HepG2 (cell line): ENCODE data around the gene ZNF578. TPM values are rescaled to one million over a fixed set of nuclear protein-coding genes. Genes with fewer than 3 reads are reported as not detected.

ENCODE experiments used
- PLRG1 ChIP-seq: fragments of 450-650 bp; conservative IDR thresholded peaks from 2 replicates; pipeline ENCODE4 v1.6.1; 2016
- RAD21 ChIP-seq: fragments of 450-650 bp; formaldehyde crosslinking; IDR thresholded peaks from 2 replicates; pipeline ENCODE4 v1.5.0; 2020; ENCODE audit warnings: mild to moderate bottlenecking
- RBM22 ChIP-seq: fragments of 200-400 bp; formaldehyde crosslinking; optimal IDR thresholded peaks from 2 replicates; pipeline ENCODE3; 2017; ENCODE audit warnings: mild to moderate bottlenecking, low read length, moderate library complexity
- SALL2 ChIP-seq: sonication (generic); formaldehyde crosslinking; IDR thresholded peaks from 2 replicates; pipeline ENCODE4 v1.8.1; 2023; ENCODE audit warnings: mild to moderate bottlenecking, missing genetic modification reagents, inconsistent platforms
- ZBTB7A ChIP-seq: sonication (generic); formaldehyde crosslinking; IDR thresholded peaks from 2 replicates; pipeline ENCODE4 v1.8.0; 2022; ENCODE audit warnings: mild to moderate bottlenecking, missing genetic modification reagents
- ZMYM3 ChIP-seq: sonication (generic); formaldehyde crosslinking; IDR thresholded peaks from 2 replicates; pipeline ENCODE4 v1.5.1; 2020; ENCODE audit warnings: mild to moderate bottlenecking, missing genetic modification reagents
- ZNF180 ChIP-seq: sonication (generic); formaldehyde crosslinking; IDR thresholded peaks from 2 replicates; pipeline ENCODE4 v1.4.0; 2020; ENCODE audit warnings: low read depth, missing genetic modification reagents, borderline replicate concordance
- ZNF256 ChIP-seq: sonication (generic); formaldehyde crosslinking; conservative IDR thresholded peaks from 2 replicates; pipeline ENCODE4 v1.4.0; 2020; ENCODE audit warnings: missing genetic modification reagents
- ZNF550 ChIP-seq: sonication (generic); formaldehyde crosslinking; IDR thresholded peaks from 2 replicates; pipeline ENCODE4 v1.4.0; 2020; ENCODE audit warnings: mild to moderate bottlenecking, missing genetic modification reagents, borderline replicate concordance
- ZNF570 ChIP-seq: sonication (generic); formaldehyde crosslinking; IDR thresholded peaks from 2 replicates; pipeline ENCODE4 v1.4.0; 2020; ENCODE audit warnings: mild to moderate bottlenecking, missing genetic modification reagents, borderline replicate concordance
- polyA plus RNA-seq, 8 experiments: library from polyadenylated mRNA; depleted of rRNA in 3 of 8; stranded (reverse) in 7 of 8; unstranded in 1 of 8; fragments of >200 nt; fragmentation: Illumina TruSeq in 4 of 8; extraction: Trizol in 4 of 8; gene quantifications; 2 replicates each; pipeline versions ENCODE4 v1.2.1 to v1.2.3, GENCODE V29; 2011 to 2016; ENCODE audit warnings: low read depth in 4 of 8, missing spikeins in 1 of 8, mixed read lengths in 1 of 8; ENCODE audit not compliant: insufficient read depth in 1 of 8
- total RNA-seq, 5 experiments: library from RNA; depleted of rRNA; stranded (reverse); fragments of >200 nt; fragmentation: Illumina TruSeq; extraction: Trizol; gene quantifications; 2 replicates each; pipeline ENCODE4 v1.2.3, GENCODE V29; 2016; ENCODE audit warnings: low read depth in 1 of 5
- TF ChIP-seq, protein P1 (sequence below): sonication (generic); formaldehyde crosslinking; IDR thresholded peaks from 2 replicates; pipeline ENCODE4 v1.9.0; 2021; ENCODE audit warnings: missing genetic modification reagents, borderline replicate concordance
- TF ChIP-seq, protein P2 (sequence below): sonication (generic); formaldehyde crosslinking; IDR thresholded peaks from 2 replicates; pipeline ENCODE4 v1.4.0; 2020; ENCODE audit warnings: mild to moderate bottlenecking, missing genetic modification reagents
- TF ChIP-seq, protein P3 (sequence below): sonication (generic); formaldehyde crosslinking; IDR thresholded peaks from 2 replicates; pipeline ENCODE4; 2020; ENCODE audit warnings: missing genetic modification reagents, mild to moderate bottlenecking, borderline replicate concordance
- TF ChIP-seq, protein P4 (sequence below): IDR thresholded peaks from 2 replicates; pipeline ENCODE4 v1.6.1; 2016; ENCODE audit warnings: missing compliant biosample characterization, missing genetic modification reagents, borderline replicate concordance
- TF ChIP-seq, protein P5 (sequence below): IDR thresholded peaks from 2 replicates; pipeline ENCODE4 v1.6.1; 2012; ENCODE audit warnings: inconsistent platforms

Gene ZNF578
- total and polyA plus RNA-seq, 2 of the 13 experiments (the other 11 are each of a cell fraction or from before 2014, with no cell fraction given): not detected

DNA sequence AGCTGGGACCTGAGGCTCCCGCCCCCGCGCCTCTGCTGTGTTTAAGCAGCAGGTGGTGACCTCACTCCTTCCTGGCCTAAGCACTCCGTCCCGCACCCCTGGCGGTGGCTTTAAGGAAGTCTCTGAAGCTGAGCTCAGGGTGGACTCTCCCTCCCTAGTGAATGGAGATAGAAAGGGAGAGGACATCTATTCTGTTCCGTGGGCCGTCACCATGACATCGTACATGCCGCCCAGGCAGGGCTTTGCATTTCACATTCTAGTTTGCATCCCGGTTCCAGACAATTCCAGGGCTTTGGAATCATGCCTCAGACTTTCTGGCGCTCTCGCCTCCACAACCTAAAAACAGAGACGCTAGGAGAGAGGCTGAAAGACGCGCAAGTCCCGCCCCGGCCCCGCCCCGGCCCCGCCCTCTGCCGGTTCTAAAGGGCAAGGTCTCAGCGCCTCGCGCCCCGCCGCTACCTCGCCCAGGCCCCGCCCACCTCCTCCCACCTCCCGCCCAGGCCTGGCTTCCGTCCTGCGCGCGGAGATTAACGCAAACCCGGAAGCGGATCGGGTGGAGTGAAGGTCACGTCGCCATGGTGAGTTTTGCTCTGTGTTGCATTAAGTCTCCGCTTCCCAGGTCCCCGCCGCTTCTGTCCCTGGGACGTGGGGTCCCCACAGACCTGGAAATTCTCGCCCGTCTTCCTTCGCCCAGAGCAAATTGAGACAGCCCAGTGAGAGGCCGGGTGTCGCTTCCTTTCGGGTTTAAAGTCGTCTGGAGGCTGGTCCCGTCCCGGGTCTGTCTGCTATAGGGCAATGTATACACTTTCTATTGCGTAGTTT, 74.0 kb downstream of the ZNF578 start, which contains the start of gene ZNF808 (continued):
- TF ChIP-seq, protein P1, sequence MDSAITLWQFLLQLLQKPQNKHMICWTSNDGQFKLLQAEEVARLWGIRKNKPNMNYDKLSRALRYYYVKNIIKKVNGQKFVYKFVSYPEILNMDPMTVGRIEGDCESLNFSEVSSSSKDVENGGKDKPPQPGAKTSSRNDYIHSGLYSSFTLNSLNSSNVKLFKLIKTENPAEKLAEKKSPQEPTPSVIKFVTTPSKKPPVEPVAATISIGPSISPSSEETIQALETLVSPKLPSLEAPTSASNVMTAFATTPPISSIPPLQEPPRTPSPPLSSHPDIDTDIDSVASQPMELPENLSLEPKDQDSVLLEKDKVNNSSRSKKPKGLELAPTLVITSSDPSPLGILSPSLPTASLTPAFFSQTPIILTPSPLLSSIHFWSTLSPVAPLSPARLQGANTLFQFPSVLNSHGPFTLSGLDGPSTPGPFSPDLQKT (CRISPR knock-in tag): no peak
- TF ChIP-seq ZNF256 (CRISPR knock-in tag): no peak
- TF ChIP-seq, protein P2, sequence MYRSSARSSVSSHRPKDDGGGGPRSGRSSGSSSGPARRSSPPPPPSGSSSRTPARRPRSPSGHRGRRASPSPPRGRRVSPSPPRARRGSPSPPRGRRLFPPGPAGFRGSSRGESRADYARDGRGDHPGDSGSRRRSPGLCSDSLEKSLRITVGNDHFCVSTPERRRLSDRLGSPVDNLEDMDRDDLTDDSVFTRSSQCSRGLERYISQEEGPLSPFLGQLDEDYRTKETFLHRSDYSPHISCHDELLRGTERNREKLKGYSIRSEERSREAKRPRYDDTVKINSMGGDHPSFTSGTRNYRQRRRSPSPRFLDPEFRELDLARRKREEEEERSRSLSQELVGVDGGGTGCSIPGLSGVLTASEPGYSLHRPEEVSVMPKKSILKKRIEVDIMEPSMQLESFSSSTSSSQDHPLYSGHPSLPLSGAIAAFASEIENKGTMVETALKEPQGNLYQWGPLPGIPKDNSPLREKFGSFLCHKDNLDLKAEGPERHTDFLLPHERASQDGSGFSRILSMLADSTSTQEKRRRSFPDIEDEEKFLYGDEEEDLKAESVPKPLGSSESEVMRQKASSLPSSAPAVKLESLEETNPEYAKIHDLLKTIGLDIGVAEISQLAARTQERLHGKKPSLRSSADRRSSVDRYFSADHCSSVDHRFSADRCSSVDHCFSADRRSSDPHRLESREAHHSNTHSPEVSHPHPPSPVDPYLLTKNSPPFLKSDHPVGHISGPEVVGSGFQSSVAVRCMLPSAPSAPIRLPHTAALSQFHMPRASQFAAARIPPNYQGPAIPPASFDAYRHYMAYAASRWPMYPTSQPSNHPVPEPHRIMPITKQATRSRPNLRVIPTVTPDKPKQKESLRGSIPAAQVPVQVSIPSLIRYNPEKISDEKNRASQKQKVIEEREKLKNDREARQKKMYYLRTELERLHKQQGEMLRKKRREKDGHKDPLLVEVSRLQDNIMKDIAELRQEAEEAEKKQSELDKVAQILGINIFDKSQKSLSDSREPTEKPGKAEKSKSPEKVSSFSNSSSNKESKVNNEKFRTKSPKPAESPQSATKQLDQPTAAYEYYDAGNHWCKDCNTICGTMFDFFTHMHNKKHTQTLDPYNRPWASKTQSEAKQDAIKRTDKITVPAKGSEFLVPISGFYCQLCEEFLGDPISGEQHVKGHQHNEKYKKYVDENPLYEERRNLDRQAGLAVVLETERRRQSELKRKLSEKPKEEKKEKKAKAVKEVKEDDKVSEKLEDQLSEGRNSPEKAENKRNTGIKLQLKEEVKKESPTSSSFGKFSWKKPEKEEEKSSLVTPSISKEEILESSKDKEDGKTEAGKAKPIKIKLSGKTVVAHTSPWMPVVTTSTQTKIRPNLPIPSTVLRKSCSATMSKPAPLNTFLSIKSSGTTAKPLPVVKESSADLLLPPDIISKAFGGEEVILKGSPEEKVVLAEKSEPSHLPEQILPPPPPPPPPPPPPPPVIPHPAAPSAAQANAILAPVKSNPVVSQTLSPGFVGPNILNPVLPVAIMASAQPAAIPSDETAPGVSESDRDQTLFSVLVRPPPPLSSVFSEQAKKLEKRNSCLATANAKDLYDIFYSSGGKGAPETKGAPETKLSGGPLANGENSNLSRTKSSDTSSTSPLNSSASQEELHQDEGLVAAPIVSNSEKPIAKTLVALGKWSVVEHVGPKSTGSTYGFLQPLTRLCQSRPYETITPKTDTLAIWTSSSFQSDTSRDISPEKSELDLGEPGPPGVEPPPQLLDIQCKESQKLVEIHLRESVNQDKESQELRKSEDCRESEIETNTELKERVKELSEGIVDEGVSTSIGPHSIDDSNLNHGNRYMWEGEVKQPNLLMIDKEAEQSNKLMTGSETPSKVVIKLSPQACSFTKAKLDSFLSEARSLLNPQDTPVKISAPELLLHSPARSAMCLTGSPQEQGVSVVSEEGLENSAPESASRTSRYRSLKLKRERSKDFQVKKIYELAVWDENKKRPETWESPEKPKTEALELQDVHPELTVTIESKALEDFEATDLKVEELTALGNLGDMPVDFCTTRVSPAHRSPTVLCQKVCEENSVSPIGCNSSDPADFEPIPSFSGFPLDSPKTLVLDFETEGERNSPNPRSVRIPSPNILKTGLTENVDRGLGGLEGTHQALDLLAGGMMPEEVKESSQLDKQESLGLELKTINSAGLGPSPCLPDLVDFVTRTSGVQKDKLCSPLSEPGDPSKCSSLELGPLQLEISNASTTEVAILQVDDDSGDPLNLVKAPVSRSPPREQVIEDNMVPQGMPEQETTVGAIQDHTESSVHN: no peak
- no peak for TF ChIP-seq ZNF180
- no peak for TF ChIP-seq RBM22
- TF ChIP-seq, protein P3, sequence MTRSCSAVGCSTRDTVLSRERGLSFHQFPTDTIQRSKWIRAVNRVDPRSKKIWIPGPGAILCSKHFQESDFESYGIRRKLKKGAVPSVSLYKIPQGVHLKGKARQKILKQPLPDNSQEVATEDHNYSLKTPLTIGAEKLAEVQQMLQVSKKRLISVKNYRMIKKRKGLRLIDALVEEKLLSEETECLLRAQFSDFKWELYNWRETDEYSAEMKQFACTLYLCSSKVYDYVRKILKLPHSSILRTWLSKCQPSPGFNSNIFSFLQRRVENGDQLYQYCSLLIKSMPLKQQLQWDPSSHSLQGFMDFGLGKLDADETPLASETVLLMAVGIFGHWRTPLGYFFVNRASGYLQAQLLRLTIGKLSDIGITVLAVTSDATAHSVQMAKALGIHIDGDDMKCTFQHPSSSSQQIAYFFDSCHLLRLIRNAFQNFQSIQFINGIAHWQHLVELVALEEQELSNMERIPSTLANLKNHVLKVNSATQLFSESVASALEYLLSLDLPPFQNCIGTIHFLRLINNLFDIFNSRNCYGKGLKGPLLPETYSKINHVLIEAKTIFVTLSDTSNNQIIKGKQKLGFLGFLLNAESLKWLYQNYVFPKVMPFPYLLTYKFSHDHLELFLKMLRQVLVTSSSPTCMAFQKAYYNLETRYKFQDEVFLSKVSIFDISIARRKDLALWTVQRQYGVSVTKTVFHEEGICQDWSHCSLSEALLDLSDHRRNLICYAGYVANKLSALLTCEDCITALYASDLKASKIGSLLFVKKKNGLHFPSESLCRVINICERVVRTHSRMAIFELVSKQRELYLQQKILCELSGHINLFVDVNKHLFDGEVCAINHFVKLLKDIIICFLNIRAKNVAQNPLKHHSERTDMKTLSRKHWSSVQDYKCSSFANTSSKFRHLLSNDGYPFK (CRISPR knock-in tag): no peak
- TF ChIP-seq ZNF570: no peak
- 0 out of 2 replicates have a peak, but pooled peaks have one; percentile 12 for TF ChIP-seq RAD21 (CRISPR knock-in tag)
- TF ChIP-seq PLRG1: no peak
- TF ChIP-seq, protein P4, sequence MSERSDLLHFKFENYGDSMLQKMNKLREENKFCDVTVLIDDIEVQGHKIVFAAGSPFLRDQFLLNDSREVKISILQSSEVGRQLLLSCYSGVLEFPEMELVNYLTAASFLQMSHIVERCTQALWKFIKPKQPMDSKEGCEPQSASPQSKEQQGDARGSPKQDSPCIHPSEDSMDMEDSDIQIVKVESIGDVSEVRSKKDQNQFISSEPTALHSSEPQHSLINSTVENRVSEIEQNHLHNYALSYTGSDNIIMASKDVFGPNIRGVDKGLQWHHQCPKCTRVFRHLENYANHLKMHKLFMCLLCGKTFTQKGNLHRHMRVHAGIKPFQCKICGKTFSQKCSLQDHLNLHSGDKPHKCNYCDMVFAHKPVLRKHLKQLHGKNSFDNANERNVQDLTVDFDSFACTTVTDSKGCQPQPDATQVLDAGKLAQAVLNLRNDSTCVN (CRISPR knock-in tag): no peak
- no peak for TF ChIP-seq ZMYM3 (CRISPR knock-in tag)
- TF ChIP-seq, protein P5, sequence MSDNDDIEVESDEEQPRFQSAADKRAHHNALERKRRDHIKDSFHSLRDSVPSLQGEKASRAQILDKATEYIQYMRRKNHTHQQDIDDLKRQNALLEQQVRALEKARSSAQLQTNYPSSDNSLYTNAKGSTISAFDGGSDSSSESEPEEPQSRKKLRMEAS: no peak
- 0 out of 2 replicates have a peak, but pooled peaks have one; percentile 35 for TF ChIP-seq SALL2 (CRISPR knock-in tag)
- no peak for TF ChIP-seq ZBTB7A
- no peak for TF ChIP-seq ZNF550 (CRISPR knock-in tag)
